TTC549 (cell line): Measurements from ENCODE around the gene NFX1.
A peak's percentile ranks its signal among the peaks of the same experiment; 100 is the strongest.
"Not testable (repeated sequence)": the region's sequence is repeated elsewhere in the genome, so short reads cannot be mapped to it uniquely, and the experiment has no call there.

ENCODE experiments used
- FAIRE-seq: peaks from 2 replicates; lab custom pipeline; 2012; peaks lifted over from hg19 to GRCh38; lab: Jason Lieb, UNC

The NFX1 gene

GRCh38 chr9:33364127-33364526 is 73.8 kb downstream of the NFX1 start:
- FAIRE-seq = no peak

GRCh38 chr9:33364814-33365213 is 74.5 kb downstream of the NFX1 start:
- FAIRE-seq = not testable (repeated sequence)

DNA sequence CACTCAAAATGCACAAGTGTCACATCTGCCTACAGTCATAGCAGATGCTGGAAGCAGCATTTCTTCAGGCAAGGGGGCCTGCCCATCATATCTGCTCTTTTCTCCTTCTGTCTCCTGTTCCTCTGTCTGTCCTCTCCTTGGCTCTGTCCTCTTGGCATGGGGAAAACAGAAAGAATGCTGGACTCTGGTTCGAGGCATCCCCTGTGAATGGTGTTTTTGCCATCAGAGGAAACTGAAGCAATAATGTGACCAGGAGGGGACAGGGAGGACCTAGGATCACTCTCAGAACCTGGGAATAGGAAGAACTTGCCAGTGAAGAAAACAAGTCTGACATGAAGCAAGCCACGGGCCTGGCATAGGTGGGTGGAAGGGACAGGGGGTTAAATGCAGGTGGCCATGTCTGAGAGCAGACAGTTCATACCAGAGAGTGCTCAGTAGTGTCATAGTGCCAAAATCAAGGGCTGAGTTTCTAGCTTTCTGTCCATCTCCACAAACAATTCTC is 76.7 kb downstream of the NFX1 start:
- FAIRE-seq = no peak

- FAIRE-seq = no peak
These were observed 82.6 kb downstream of the NFX1 start for GRCh38 chr9:33372900-33373299.

GRCh38 chr9:33374190-33374589 is 83.9 kb downstream of the NFX1 start:
- no peak for FAIRE-seq

GRCh38 chr9:33374634-33375237 is 84.4 kb downstream of the NFX1 start:
- peak; percentile 59 for FAIRE-seq

DNA sequence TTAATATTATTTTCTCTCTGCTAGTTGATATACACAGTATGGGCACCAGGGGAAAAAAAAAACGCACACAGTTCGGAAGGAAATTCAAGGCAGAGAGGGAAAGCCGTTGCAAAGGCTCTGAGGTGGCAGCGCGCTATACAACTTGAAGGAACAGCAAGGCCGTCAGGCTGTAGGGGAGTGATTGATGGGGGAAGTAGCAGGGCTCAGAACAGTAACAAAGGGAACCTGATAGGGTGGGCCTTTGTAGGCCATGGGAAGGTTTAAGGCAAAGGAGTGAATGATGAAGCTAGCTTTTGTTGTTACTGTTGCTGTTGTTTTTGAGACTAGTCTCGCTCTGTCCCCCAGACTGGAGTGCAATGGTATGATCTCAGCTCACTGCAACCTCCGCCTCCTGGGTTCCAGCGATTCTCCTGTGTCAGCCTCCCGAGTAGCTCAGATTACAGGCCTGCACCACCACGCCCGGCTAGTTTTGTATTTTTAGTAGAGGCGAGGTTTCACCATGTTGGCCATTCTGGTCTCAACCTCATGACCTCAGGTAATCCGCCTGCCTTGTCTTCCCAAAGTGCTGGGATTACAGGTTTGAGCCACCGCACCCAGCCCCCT is 85.0 kb downstream of the NFX1 start:
- FAIRE-seq = no peak

- FAIRE-seq = no peak
These were observed 85.6 kb downstream of the NFX1 start for GRCh38 chr9:33375841-33376321.

DNA sequence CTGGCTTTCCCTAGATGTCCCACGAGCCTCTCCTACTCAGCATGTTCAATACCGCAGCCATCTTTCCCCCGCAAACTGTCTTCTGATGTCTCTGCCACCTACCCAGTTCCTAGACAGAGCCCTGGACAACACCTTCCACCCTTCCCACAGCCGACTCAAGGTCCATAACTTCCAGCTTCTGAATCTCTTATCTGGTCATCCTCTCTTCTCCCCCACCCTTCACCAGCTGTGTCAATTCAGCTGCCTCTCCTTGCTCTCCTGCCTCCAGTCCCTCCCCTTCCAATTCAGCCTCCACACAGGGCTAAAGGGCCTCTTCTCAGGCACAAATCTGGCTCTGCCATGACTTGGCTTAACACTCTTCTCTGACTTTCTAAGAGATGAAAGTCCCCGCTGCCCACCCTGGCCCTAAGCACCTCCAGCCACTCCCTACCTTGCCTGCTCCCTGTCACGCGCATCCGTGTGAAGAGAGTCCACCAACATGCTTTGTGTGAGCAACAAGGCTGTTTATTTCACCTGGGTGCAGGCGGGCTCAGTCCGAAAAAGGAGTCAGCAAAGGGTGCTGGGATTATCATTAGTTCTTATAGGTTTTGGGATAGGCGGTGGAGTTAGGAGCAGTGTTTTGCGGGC is 86.9 kb downstream of the NFX1 start:
- no peak for FAIRE-seq

DNA sequence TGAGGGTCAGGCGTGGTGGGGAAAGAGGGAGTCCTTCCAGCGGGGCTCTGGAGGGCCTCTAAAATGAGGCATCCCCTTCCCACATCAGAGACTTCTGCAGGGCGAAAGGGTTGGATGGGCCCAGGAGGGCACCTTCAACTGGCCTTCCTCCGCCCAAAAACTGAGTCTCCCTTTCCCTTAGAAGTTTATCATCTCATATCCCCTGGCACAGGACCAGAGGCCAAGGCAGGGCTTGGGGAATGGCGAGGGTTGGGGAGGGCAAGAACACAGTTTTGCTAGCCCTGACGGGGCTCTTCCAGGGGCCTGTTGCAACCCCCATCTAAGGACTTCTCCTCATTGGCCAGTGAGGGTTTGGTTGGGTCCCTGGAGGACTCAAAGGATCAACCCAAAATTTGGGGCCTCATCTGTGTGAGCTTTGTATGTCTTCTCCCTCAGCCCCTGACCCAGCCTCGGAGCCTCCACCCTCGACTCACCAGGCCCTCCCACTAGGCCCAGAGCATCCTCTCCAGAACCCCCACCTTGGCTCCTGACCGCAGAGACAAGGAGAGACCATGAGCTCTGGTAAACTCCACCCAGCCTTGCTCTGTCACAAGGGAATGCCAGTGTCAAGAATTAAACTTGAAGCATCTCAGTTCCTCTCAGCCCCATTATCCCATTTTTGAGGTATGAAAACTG is 87.9 kb downstream of the NFX1 start:
- no peak for FAIRE-seq

DNA sequence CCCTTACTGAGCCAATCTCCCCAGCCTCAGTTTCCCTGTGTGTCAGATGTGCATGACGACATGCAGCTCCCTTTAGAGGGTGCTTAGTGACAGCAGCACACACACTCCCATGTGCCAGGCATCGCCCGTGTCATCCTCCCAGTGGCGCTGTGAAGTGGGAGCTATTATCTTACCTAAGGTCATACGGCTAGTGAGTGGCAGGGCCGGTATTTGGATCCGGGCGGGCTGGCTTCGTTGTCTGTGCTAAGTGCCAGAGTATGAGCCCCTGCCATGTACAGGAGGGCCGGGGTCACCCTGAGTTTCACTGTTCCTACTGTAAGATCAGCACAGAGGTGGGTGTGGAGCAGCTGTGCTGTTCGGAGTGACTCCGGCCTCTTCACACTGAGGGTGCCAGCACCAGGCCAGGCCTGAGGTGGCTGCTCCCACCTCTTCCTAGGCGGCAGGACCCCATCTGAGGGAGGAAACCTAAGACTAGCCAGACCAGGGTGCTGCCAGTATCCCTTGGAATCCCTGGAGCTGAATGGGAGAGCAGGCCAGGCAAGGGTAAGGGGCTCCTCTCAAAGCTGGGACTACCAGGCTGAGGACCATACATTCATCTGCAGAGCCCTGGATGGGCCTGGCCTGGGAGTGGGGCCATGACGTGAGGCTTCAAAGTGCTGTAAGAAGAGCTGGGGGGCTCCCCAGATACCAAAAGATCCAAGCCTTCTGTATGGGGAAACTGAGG is 89.5 kb downstream of the NFX1 start:
- FAIRE-seq = no peak

DNA sequence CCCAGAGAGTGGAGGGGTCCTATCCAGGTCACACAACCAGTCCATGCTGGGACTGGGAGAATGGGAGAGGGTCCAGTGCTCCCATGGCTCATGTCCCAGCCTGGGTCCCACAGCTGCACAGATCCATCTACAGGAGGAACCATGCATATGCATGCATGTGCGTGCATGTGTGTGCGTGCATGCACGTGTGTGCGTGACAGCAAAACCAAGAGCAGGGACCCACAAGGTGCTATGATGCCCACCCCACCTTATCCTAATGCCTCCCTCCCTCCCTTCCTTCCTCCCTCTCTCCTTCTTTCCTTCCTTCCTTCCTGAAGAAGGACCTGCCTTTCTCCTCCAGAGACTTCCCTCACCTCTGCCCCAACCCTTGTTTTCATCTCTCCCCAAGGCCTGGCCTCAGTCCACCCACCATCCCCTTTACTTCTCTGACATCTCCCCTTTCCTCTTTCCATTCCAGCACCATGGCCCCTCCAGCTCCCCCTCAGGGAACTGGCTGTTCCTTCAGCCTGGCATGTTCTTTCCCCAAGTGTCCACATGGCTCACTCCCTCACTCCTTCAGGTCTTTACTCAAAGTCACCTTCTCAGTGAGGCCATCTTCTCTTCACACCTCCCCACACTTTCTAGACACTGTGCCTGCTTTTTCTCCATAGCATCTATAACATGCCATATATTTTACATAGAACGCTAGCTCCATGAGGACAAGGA is 90.2 kb downstream of the NFX1 start:
- no peak for FAIRE-seq

- FAIRE-seq = no peak
These were observed 91.0 kb downstream of the NFX1 start for GRCh38 chr9:33381231-33381791.

- not testable (repeated sequence) for FAIRE-seq
These were observed 92.1 kb downstream of the NFX1 start for GRCh38 chr9:33382397-33382796.

- not testable (repeated sequence) for FAIRE-seq
These were observed 93.1 kb downstream of the NFX1 start for GRCh38 chr9:33383396-33383795.

DNA sequence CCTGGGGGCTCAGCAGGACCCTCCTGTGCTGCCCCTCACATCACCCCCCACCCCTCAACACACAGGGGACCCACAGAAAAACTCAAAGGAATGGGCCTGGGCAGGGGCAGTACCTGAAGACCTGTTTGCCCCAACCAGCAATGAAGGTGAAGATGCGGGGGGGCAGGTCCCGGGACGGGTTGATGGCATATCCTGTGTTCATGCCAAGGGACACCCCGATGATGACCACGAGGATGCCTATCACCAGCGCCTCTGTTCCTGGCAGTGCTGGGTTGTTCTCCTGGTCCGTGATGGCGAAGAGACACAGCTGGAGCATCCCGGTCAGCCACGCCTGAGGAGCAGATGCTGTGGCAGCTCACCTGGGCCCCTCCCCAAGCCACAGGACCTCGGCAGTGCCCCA is 95.2 kb downstream of the NFX1 start:
- FAIRE-seq = not testable (repeated sequence)

- FAIRE-seq = not testable (repeated sequence)
These were observed 95.8 kb downstream of the NFX1 start for GRCh38 chr9:33385979-33386640.

GRCh38 chr9:33386641-33386996 is 96.3 kb downstream of the NFX1 start:
- not testable (repeated sequence) for FAIRE-seq

GRCh38 chr9:33386998-33387397 is 96.7 kb downstream of the NFX1 start:
- not testable (repeated sequence) for FAIRE-seq

DNA sequence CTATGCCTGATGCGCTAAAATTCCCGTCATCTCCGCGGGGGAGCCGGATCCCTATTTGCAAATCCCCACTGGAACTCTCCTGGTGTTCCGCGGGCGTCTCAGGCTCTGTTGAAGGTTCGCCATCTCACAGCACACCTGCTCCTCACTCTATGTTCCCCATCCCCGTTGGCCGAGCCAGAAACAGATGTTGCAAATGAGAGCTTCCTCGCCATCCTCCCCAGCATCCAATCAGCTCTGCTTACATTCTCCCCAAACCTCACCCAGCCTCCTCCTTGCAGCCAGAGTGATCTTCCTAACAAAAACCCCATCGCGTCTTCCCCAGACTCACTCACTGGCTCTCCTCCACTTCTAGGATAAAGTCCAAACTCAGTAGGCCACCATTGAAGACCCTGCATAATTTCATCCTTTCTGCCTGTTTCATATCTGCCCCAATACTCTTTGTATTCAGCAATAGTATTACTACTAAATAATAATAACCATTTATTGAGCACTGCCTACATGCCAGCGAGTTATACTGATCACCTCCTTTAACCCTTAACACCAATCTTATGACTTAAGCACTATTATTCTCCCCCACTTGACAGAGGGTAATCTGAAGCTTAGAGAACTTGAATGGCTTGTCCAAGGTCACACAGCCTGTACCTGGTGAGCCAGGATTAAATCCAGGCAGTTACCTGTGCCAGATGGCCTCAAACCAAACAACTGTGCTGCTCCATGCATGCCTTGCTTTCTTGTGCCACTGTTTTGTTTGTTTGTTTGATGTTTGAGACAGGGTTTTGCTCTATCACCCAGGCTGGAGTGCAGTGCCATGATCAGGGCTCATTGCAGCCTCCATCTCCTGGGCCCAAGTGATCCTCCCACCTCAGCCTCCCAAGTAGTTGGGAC is 98.0 kb downstream of the NFX1 start:
- FAIRE-seq = no peak
